RWPE1 (cell line): ENCODE data around the gene MCAM.

Experiments
- CTCF ChIA-PET: fragments of 350-600 bp; sonication (Branson Sonifier 250); formaldehyde crosslinking; extraction: SDS; loops from one replicate; lab custom pipeline; 2021; lab: Yijun Ruan, JAX
- POLR2A ChIA-PET: fragments of 400-600 bp; formaldehyde crosslinking; extraction: SDS; loops from one replicate; lab custom pipeline; 2020; ENCODE audit warnings: antibody characterized with exemption; ENCODE audit not compliant: low non-redundant PET; lab: Yijun Ruan, JAX
- DNase-seq: peaks from one replicate; pipeline ENCODE4 v3.0.0; 2012; ENCODE audit warnings: low spot score
- H3K27ac ChIP-seq: fragments of 450-650 bp; 2 replicates; pipeline ENCODE4 v1.5.1; 2017
- TF ChIP-seq, protein P1 (sequence below): fragments of 450-650 bp; conservative IDR thresholded peaks from 2 replicates; pipeline ENCODE4 v1.5.1; 2017; ENCODE audit warnings: low read depth, mild to moderate bottlenecking

MCAM gene

DNA sequence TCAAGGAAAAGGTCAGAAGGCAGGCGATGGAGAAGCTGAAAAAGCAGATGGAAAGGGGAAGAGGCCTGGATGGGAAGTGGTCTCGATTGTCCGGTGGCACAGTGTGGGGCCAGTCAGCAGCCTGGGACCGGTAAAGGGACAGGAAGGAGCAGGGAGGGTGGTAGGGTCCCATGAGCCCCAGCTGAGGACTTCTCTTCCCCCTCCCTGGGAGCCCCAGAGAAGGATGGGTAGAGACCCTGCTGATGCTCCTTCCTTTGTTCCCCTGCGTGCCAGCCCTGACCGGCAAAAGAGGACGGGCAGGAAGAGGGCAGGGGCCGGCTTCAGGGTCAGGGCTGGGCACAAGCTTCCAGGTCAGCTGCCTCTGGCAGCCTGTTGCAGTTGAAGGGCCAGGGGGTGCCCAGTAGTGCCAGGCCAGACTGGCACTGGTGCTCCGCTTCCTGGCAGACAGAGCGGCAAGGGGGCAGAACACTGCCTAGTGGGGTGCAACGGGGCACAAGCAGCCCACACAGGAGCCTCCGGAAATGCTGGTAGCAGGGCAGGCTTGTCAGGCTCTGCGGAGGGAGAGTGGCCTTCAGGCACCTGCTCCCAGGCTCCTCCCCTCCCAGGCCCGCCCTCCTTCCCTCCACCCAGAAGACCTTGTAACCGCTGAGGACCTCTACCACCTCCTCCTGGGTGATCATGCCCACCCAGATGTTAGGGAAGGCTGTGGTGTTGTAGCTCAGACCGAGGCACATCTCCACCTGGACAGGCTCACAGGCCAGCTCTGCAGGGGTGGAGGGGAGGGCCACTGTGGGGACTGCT lies 24.5 kb upstream of the MCAM start:
- H3K27ac ChIP-seq: peak overlapping the region; percentile 82
- TF ChIP-seq, protein P1, sequence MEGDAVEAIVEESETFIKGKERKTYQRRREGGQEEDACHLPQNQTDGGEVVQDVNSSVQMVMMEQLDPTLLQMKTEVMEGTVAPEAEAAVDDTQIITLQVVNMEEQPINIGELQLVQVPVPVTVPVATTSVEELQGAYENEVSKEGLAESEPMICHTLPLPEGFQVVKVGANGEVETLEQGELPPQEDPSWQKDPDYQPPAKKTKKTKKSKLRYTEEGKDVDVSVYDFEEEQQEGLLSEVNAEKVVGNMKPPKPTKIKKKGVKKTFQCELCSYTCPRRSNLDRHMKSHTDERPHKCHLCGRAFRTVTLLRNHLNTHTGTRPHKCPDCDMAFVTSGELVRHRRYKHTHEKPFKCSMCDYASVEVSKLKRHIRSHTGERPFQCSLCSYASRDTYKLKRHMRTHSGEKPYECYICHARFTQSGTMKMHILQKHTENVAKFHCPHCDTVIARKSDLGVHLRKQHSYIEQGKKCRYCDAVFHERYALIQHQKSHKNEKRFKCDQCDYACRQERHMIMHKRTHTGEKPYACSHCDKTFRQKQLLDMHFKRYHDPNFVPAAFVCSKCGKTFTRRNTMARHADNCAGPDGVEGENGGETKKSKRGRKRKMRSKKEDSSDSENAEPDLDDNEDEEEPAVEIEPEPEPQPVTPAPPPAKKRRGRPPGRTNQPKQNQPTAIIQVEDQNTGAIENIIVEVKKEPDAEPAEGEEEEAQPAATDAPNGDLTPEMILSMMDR: no peak
- ChIA-PET POLR2A (no interaction called here), CTCF (interaction anchor here (0.8 to 3.5 kb wide), 3 partner anchors 14 to 20 kb away, joined by 3 to 12 read pairs (median 3); no protein-coding TSS in a partner anchor)
- no peak for DNase-seq

- TF ChIP-seq, protein P1: no peak
- no peak for DNase-seq
- peak within 1 kb of the TSS; percentile 82 for H3K27ac ChIP-seq
- ChIA-PET POLR2A (no interaction called here), CTCF (interaction anchor here (0.5 to 3.5 kb wide), 15 partner anchors 8 to 917 kb away, joined by 3 to 13 read pairs (median 3); partner anchors contain the start of gene USP2)
Observed at GRCh38 chr11:119340335-119341221, 23.6 kb upstream of the MCAM start, which contains the start of gene C1QTNF5. C1QTNF5 (minus strand) TSS chr11:119340883; CDS start chr11:119340397, 486 bp downstream.

GRCh38 chr11:119339589-119340334 lies 22.8 kb upstream of the MCAM start:
- DNase-seq: no peak
- peak overlapping the region; percentile 82 for H3K27ac ChIP-seq
- CTCF ChIA-PET: interaction anchor here (0.5 to 3.5 kb wide), 23 partner anchors 9 to 918 kb away, joined by 3 to 17 read pairs (median 4); partner anchors contain the start of gene USP2
- POLR2A ChIA-PET: interaction anchor here (0.6 kb wide), 1 partner anchor 32 kb away, joined by 3 read pairs; no protein-coding TSS in a partner anchor
- TF ChIP-seq, protein P1: peak; percentile 91

- peak overlapping the region; percentile 82 for H3K27ac ChIP-seq
- POLR2A ChIA-PET: interaction anchor here (0.6 kb wide), 1 partner anchor 33 kb away, joined by 3 read pairs; no protein-coding TSS in a partner anchor
- TF ChIP-seq, protein P1: no peak
- CTCF ChIA-PET: interaction anchor here (0.5 to 3.5 kb wide), 31 partner anchors 9 to 1253 kb away, joined by 3 to 17 read pairs (median 5); partner anchors contain the start of genes MCAM and USP2
- DNase-seq: no peak
Observed at GRCh38 chr11:119338965-119339588, 22.1 kb upstream of the MCAM start.

DNA sequence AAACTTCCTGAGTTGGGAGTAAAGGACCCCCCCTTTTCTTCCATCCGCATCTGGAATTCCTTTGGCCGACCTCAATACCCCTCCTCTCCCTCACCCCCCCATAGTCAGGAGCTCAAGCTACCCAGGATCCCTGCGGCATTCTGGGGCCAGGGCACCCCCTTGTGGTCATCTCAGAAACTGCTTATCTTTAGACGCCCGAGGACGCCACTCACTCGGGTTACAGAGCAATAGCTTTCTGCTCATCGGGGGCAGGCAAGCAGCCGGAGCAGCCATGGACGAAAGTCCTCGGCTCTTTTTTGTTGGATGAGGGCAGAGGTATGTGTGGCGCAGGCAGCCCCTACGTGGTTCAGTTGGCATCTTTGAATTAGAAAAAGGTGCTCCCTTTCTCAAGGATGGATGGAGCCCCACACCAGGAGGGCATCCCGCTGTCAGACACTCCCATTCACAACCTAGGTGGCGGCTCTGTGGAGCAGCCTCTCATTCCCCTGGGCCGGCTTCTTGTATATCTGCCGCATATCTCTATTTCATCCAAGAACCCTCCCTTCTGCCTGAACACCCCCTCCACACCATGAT lies 21.5 kb upstream of the MCAM start:
- POLR2A ChIA-PET: interaction anchor here (0.6 to 0.7 kb wide), 2 partner anchors 35 to 71 kb away, joined by 3 to 4 read pairs; no protein-coding TSS in a partner anchor
- peak; percentile 73 for DNase-seq
- peak overlapping the region; percentile 82 for H3K27ac ChIP-seq
- CTCF ChIA-PET: interaction anchor here (0.6 to 3.5 kb wide), 25 partner anchors 9 to 1253 kb away, joined by 3 to 17 read pairs (median 4); partner anchors contain the start of genes CBL, MCAM and THY1
- TF ChIP-seq, protein P1: peak; percentile 85
